WERI-Rb-1 (cell line): ENCODE results near the gene TMEM238L.

Experiments
- DNase-seq: peaks from one replicate; pipeline ENCODE4 v3.0.0-alpha.2; 2020
- H3K27ac ChIP-seq: fragments of 250-450 bp; sonication (Bioruptor Pico); 2 replicates; pipeline ENCODE4 v1.5.1; 2020; ENCODE audit warnings: mild to moderate bottlenecking, moderate library complexity
- H3K27me3 ChIP-seq: fragments of 250-450 bp; sonication (Bioruptor Pico); 2 replicates; pipeline ENCODE4 v1.5.1; 2021; ENCODE audit warnings: mild to moderate bottlenecking, low read depth, moderate library complexity; ENCODE audit not compliant: insufficient read depth, severe bottlenecking
- H3K36me3 ChIP-seq: fragments of 250-450 bp; sonication (Bioruptor Pico); 2 replicates; pipeline ENCODE4 v1.5.1; 2020; ENCODE audit warnings: mild to moderate bottlenecking, moderate library complexity
- H3K4me3 ChIP-seq: 2 replicates; pipeline ENCODE4 v1.5.1; 2011; ENCODE audit warnings: low read depth, mild to moderate bottlenecking, control low read depth, low read length
- H3K9me3 ChIP-seq: fragments of 250-450 bp; sonication (Bioruptor Pico); 2 replicates; pipeline ENCODE4 v1.5.1; 2021; ENCODE audit warnings: mild to moderate bottlenecking, moderate library complexity; ENCODE audit not compliant: severe bottlenecking
- TF ChIP-seq, protein P1 (sequence below): IDR thresholded peaks from 2 replicates; pipeline ENCODE4 v1.5.1; 2011; ENCODE audit warnings: low read depth, mild to moderate bottlenecking, control low read depth, inconsistent platforms, low read length

TMEM238L gene

DNA sequence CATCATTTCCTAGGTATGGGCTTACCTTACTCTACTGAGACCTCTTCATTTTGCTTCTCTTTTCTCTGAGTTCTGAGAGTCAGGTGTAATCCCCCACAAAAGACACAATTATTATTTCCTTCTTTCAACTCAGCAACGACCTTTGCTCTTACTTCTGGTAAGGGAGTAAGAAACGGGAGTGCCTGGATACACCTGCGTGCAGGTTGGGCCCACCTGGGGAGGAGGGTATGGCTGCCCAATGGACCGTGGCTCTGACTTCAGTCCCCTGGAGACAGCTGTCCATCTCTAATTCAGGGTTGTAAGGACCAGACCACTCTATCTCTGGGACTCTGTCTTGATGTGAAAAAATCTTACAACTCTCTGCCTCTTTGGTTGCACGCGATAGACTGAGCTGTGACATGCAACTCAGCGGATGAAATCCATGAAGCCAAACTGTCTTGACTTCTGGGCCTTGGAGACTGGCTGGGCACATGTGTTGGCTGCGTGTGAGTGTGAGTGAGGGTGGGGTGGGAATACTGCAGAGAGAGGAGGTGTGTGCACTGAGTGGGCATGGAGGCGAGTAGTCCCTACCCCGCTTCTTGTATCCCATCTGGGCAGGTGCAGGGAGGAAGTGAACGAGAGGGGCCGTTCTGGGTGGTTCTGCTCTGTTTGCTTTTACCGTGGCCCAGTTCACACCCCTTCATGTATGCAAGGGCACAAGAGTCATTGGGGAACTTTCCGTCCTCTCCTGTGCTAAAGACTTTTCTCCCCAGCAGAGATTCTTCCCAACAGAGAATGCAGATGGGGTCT, 1.2 kb downstream of the TMEM238L start:
- Histone ChIP-seq H3K27me3 (no peaks in the 10 kb centered on the region), H3K4me3 (no peak overlapping the region), H3K36me3 (no peaks in the 10 kb centered on the region), H3K27ac (no peak overlapping the region), H3K9me3 (no peaks in the 10 kb centered on the region)
- DNase-seq = no peak
- TF ChIP-seq, protein P1, sequence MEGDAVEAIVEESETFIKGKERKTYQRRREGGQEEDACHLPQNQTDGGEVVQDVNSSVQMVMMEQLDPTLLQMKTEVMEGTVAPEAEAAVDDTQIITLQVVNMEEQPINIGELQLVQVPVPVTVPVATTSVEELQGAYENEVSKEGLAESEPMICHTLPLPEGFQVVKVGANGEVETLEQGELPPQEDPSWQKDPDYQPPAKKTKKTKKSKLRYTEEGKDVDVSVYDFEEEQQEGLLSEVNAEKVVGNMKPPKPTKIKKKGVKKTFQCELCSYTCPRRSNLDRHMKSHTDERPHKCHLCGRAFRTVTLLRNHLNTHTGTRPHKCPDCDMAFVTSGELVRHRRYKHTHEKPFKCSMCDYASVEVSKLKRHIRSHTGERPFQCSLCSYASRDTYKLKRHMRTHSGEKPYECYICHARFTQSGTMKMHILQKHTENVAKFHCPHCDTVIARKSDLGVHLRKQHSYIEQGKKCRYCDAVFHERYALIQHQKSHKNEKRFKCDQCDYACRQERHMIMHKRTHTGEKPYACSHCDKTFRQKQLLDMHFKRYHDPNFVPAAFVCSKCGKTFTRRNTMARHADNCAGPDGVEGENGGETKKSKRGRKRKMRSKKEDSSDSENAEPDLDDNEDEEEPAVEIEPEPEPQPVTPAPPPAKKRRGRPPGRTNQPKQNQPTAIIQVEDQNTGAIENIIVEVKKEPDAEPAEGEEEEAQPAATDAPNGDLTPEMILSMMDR = no peak

DNA sequence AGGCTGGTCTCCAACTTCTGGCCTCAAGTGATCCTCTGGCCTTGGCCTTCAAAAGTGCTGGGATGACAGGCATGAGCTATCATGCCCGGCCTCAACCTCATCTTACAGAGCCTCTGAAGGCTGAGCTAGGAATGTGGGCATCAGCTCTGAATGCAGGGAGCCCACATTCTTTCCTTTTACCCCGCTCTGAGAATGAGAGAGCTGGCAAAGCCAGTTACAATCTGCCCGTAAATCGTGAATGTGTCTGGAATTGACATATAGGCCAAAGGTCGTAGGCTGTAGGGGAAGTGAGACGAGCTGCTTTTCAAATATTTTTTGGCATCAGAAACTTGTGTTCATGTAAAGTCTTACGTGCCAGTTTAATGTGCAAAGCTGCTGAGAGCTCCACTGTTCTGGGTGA, 4.5 kb downstream of the TMEM238L start:
- DNase-seq = no peak
- Histone ChIP-seq H3K36me3 (no peaks in the 10 kb centered on the region), H3K9me3 (no peaks in the 10 kb centered on the region), H3K27me3 (no peaks in the 10 kb centered on the region), H3K27ac (no peak overlapping the region), H3K4me3 (no peak overlapping the region)
- TF ChIP-seq, protein P1 = no peak

DNA sequence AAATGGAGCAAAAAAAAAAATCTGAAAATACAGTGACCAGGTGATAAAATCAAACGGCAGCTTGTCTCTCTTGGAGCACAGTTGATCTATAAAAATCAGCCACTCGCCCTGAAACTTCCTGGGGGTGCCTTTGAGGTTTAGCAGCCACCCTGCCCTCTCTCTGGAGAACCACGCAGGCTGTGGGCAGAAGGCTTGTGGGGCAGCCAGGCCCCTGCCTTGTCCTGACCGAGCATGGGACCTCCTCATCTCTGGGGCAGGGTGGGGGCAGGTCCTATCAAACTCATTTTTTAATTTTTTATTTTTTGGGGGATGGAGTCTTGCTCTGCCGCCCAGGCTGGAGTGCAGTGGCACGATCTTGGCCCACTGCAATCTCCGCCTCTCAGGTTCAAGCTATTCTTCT, 5.0 kb downstream of the TMEM238L start:
- no peaks in the 10 kb centered on the region for H3K27me3 ChIP-seq
- TF ChIP-seq, protein P1 = no peak
- H3K9me3 ChIP-seq = no peaks in the 10 kb centered on the region
- no peak overlapping the region for H3K4me3 ChIP-seq
- no peak overlapping the region for H3K27ac ChIP-seq
- H3K36me3 ChIP-seq = no peaks in the 10 kb centered on the region
- no peak for DNase-seq

DNA sequence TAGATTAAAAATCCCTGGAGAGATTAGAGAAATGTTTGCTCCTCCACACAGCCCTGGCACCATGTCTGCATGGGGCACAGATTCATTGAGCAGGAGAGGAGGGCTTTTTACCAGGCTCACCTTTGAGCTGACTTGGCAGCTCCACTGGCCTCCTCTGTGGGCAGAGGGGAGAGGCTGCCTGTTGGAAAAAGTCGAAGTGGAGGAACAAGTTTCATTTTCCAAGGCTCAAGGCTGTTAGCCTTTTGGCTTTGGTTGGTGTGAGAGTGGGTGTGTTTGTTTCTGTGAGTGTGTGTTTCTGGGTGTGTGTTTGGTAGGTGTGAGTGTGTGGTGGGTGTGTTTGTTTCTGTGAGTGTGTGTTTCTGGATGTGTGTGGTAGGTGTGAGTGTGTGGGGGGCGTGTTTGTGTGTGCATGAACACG, 5.6 kb downstream of the TMEM238L start:
- Histone ChIP-seq H3K27me3 (no peaks in the 10 kb centered on the region), H3K27ac (no peak overlapping the region), H3K36me3 (no peaks in the 10 kb centered on the region), H3K4me3 (no peak overlapping the region), H3K9me3 (no peaks in the 10 kb centered on the region)
- TF ChIP-seq, protein P1 = no peak
- no peak for DNase-seq

DNA sequence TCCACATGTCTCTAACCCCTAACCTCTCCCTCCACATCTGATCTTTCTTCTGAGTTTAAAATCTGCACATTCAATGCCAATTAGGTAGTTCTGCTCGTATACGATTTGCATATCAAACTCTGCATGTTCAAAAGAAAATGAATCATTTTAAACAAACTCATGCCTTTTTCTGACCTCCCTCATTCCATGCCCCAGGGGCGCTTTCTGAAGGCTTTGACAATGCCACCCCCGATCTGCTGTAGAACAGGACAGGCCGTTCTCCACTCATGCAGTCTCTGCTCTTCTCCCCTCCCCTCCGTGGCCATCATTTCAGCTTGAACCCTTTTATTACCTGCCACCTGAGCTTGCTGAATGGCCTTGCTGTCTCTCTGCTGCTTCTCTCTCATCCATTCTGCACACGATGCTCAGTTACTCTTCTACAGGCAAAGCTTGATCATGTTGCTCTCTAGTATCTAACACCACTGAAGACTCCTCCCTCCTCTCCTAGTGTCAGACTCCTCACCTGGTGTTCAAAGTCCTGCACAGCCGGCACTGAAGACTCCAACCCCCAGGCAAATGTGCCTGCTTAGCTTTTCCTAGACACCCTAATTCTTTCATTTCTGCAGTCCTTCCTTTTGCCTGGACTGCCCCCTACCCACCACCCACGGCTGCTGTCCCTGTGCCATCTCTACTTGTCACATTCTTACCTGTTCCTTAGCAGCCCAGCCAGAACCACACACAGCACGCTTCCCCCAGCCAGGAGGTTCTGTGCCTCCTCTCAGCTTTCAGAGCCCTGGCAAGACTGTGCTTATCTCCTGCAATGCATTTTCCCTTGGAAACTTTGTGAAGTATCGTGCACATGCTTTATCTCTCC, 6.2 kb downstream of the TMEM238L start:
- no peaks in the 10 kb centered on the region for H3K9me3 ChIP-seq
- no peak overlapping the region for H3K4me3 ChIP-seq
- TF ChIP-seq, protein P1 = no peak
- H3K36me3 ChIP-seq = no peaks in the 10 kb centered on the region
- no peak overlapping the region for H3K27ac ChIP-seq
- no peaks in the 10 kb centered on the region for H3K27me3 ChIP-seq
- DNase-seq = no peak
